Left ventricle myocardium inferior (tissue), 1 donor: ENCODE data around the gene SSX4B. TPM values are rescaled to one million over a fixed set of nuclear protein-coding genes. Genes with fewer than 3 reads are reported as not detected.
"Not testable (repeated sequence)": the region's sequence is repeated elsewhere in the genome, so short reads cannot be mapped to it uniquely, and the experiment has no call there.

Experiments
- DNase-seq: peaks from one replicate; pipeline ENCODE4 v3.0.0-alpha.2; 2020
- H3K27ac ChIP-seq: fragments of 200-600 bp; replicated peaks from 2 replicates; pipeline ENCODE4 v1.8.0; 2021
- H3K27me3 ChIP-seq: fragments of 200-600 bp; 2 replicates; pipeline ENCODE4 v1.8.0; 2021; ENCODE audit warnings: low read depth
- H3K36me3 ChIP-seq: fragments of 200-600 bp; 2 replicates; pipeline ENCODE4 v1.8.0; 2021
- H3K4me1 ChIP-seq: fragments of 200-600 bp; 2 replicates; pipeline ENCODE4 v1.8.0; 2021
- H3K4me3 ChIP-seq: fragments of 200-600 bp; 2 replicates; pipeline ENCODE4 v1.8.0; 2021; ENCODE audit warnings: mild to moderate bottlenecking, moderate library complexity
- H3K9me3 ChIP-seq: fragments of 200-600 bp; replicated peaks from 2 replicates; pipeline ENCODE4 v1.8.0; 2021
- CTCF ChIP-seq: fragments of 200-600 bp; IDR thresholded peaks from 2 replicates; pipeline ENCODE4 v1.8.0; 2021; ENCODE audit warnings: antibody characterized with exemption, mild to moderate bottlenecking, borderline replicate concordance
- intact Hi-C: fragments of 100-400 bp; cut with micrococcal nuclease; formaldehyde crosslinking; loops from one replicate; pipeline ENCODE4 v1.11.0; 2022
- long read RNA-seq: library from polyadenylated mRNA; unstranded; transcript quantifications from one replicate; pipeline ENCODE4 v2.0.0, GENCODE V29; 2021
- total RNA-seq: library from RNA; stranded (reverse); fragmentation: NEBNext Ultra II Directional; extraction: Animal tissue kit (Norgen Biotek cat#: 25700); gene quantifications from one replicate; pipeline ENCODE4 v1.2.1, GENCODE V29; 2021
- donor health status: DM: no; HTN: yes; CAD: no; lungs with severe emphysema.

The SSX4B gene, protein sequence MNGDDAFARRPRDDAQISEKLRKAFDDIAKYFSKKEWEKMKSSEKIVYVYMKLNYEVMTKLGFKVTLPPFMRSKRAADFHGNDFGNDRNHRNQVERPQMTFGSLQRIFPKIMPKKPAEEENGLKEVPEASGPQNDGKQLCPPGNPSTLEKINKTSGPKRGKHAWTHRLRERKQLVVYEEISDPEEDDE
- total RNA-seq = not detected
- long read RNA-seq = 0 reads

DNA sequence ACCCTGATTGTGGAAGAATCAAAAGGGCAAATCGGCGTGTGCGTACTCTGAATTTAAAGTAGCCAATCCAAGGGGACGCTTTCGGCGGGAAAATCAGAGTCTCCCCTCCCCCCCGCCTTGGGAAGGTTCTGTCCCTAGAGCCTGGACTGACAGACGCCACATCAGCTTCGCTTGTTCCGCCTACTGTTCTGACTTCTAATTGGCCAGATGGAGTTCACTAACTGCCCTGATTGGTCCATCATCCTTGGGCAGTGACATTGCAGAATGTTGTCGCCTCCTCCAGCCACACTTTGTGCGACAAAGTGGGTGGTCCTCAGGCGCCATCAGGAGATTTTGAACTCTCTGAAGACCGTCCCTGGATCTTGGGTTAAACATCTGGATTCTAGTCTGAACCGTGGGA is at the start of gene SSX4B:
SSX4B (minus strand) TSS at position 101 of the 400 bp plus-strand sequence. CDS start 588 bp downstream, outside the sequence.
- H3K4me1 ChIP-seq, H3K4me3 ChIP-seq, H3K27ac ChIP-seq, H3K36me3 ChIP-seq, H3K9me3 ChIP-seq, DNase-seq, H3K27me3 ChIP-seq, intact Hi-C loops: not testable (repeated sequence)

- Histone ChIP-seq H3K36me3 (no peaks in the 10 kb centered on the region), H3K27me3 (no peaks in the 10 kb centered on the region), H3K27ac (no peak overlapping the region), H3K4me1 (no peaks in the 10 kb centered on the region), H3K9me3 (no peaks in the 10 kb centered on the region), H3K4me3 (no peak overlapping the region)
- intact Hi-C loops = no loop called here
- TF ChIP-seq CTCF = no peak
- DNase-seq = no peak
Measured at GRCh38 chrX:48460606-48461005, 48.8 kb upstream of the SSX4B start.

GRCh38 chrX:48460031-48460430 is 48.3 kb upstream of the SSX4B start:
- no peak overlapping the region for H3K4me3 ChIP-seq
- H3K27me3 ChIP-seq = no peaks in the 10 kb centered on the region
- H3K4me1 ChIP-seq = no peaks in the 10 kb centered on the region
- no peak for DNase-seq
- H3K27ac ChIP-seq = no peak overlapping the region
- no peaks in the 10 kb centered on the region for H3K9me3 ChIP-seq
- no peak for TF ChIP-seq CTCF
- H3K36me3 ChIP-seq = no peaks in the 10 kb centered on the region
- intact Hi-C loops = no loop called here

DNA sequence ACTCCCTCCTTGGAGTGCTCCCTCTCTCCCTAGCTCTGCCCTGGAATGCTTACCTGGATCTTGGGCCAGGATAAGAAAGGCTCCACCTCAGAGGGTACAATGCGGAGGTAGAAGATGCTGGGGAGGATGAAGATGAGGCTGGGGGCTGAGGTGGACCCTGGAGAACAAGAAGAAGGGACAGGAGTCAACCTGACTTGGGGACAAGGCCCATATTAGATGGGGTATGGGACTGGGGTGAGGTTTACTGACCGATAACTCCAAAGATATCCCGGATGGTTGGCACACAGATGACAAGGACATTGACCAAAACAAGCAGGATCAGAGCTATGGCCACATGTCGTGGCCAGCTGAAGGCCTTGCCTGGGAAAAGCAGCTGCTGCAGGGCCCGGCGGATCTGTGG is 47.7 kb upstream of the SSX4B start:
- Histone ChIP-seq H3K4me1 (no peaks in the 10 kb centered on the region), H3K4me3 (no peak overlapping the region), H3K36me3 (no peaks in the 10 kb centered on the region), H3K27ac (no peak overlapping the region), H3K27me3 (no peaks in the 10 kb centered on the region), H3K9me3 (no peaks in the 10 kb centered on the region)
- intact Hi-C loops = no loop called here
- no peak for DNase-seq
- TF ChIP-seq CTCF = no peak

GRCh38 chrX:48458711-48459110 is 47.0 kb upstream of the SSX4B start:
- H3K27ac ChIP-seq = no peak overlapping the region
- DNase-seq = peak; percentile 53
- no peak overlapping the region for H3K4me3 ChIP-seq
- no peaks in the 10 kb centered on the region for H3K27me3 ChIP-seq
- no peaks in the 10 kb centered on the region for H3K4me1 ChIP-seq
- no peaks in the 10 kb centered on the region for H3K36me3 ChIP-seq
- no peak for TF ChIP-seq CTCF
- H3K9me3 ChIP-seq = no peaks in the 10 kb centered on the region
- intact Hi-C loops = no loop called here

- no peak for DNase-seq
- H3K9me3 ChIP-seq = no peaks in the 10 kb centered on the region
- no peak overlapping the region for H3K27ac ChIP-seq
- no peaks in the 10 kb centered on the region for H3K27me3 ChIP-seq
- no peak for TF ChIP-seq CTCF
- H3K36me3 ChIP-seq = no peaks in the 10 kb centered on the region
- no peak overlapping the region for H3K4me3 ChIP-seq
- no peaks in the 10 kb centered on the region for H3K4me1 ChIP-seq
- intact Hi-C loops = no loop called here
Measured at GRCh38 chrX:48456628-48457331, 45.0 kb upstream of the SSX4B start.
